ENCODE measurements around the gene PTPRA. TPM values are rescaled to one million over a fixed set of nuclear protein-coding genes. Genes with fewer than 3 reads are reported as not detected.

The PTPRA gene
- total and polyA plus RNA-seq, 11 donors: 6.1 to 43.4 (median 24.9) TPM

- intact Hi-C loops (cut with DNase I): no loop called here
- H3K36me3 ChIP-seq: no peaks in the 10 kb centered on the region
- no peaks in the 10 kb centered on the region for H3K9me3 ChIP-seq
- no peak for TF ChIP-seq CTCF (IDR thresholded peaks at IDR 0.05)
- no peak for TF ChIP-seq POLR2A (IDR thresholded peaks at IDR 0.05)
- no peak overlapping the region for H3K4me3 ChIP-seq
- peaks cover 0 to 41% (median 6%) of the 10 kb centered on the region in 9 donors for H3K27me3 ChIP-seq
- 80 to 88% (median 86%) methylated on average over 4 of the region's 4 CpGs for WGBS, 4 donors
- DNase-seq: no peak
- no peak for ATAC-seq
- peaks cover 0 to 17% (median 9%) of the 10 kb centered on the region in 12 donors for H3K4me1 ChIP-seq
- H3K27ac ChIP-seq: no peak overlapping the region
These were observed 204.4 kb downstream of the PTPRA start for GRCh38 chr20:3077618-3078134.

- peaks cover 0 to 23% (median 11%) of the 10 kb centered on the region in 12 donors for H3K4me1 ChIP-seq
- peak; percentile 66 to 89 (median 86) for DNase-seq
- intact Hi-C loops (cut with DNase I): no loop called here
- WGBS, 4 donors: 15 to 40% (median 34%) methylated on average over 6 of the region's 6 CpGs
- peaks cover 3 to 59% (median 14%) of the 10 kb centered on the region in 9 donors for H3K27me3 ChIP-seq
- no peaks in the 10 kb centered on the region for H3K36me3 ChIP-seq
- peak overlapping the region in 7 of 12 donors; percentile 28 to 83 (median 47) for H3K27ac ChIP-seq
- TF ChIP-seq POLR2A (IDR thresholded peaks at IDR 0.05) (no peak), CTCF (IDR thresholded peaks at IDR 0.05) (no peak)
- H3K4me3 ChIP-seq: no peak overlapping the region
- peak; percentile 95 to 98 (median 96) for ATAC-seq
- H3K9me3 ChIP-seq: no peaks in the 10 kb centered on the region
These were observed 207.7 kb downstream of the PTPRA start for GRCh38 chr20:3080939-3081388.

GRCh38 chr20:3081641-3082040 is 208.4 kb downstream of the PTPRA start:
- no peaks in the 10 kb centered on the region for H3K9me3 ChIP-seq
- DNase-seq (no peak), ATAC-seq (no peak)
- intact Hi-C loops (cut with DNase I): no loop called here
- no peak overlapping the region for H3K27ac ChIP-seq
- no peak overlapping the region for H3K4me3 ChIP-seq
- H3K27me3 ChIP-seq: peaks cover 3 to 59% (median 14%) of the 10 kb centered on the region in 9 donors
- H3K36me3 ChIP-seq: no peaks in the 10 kb centered on the region
- TF ChIP-seq POLR2A (IDR thresholded peaks at IDR 0.05): no peak
- no peak for TF ChIP-seq CTCF (IDR thresholded peaks at IDR 0.05)
- H3K4me1 ChIP-seq: peaks cover 0 to 23% (median 11%) of the 10 kb centered on the region in 12 donors
- 89 to 93% (median 92%) methylated on average over 11 of the region's 11 CpGs for WGBS, 4 donors

GRCh38 chr20:3082306-3082951 is 209.1 kb downstream of the PTPRA start:
- ATAC-seq (peak in 1 of 4 donors; percentile 35), DNase-seq (no peak)
- 5 to 20% (median 7%) methylated on average over 37 to 71 of the region's 71 CpGs for WGBS, 4 donors
- Histone ChIP-seq H3K27me3 (peaks cover 3 to 59% (median 14%) of the 10 kb centered on the region in 9 donors), H3K4me3 (peak overlapping the region in 9 of 12 donors; percentile 15 to 42 (median 33)), H3K4me1 (peaks cover 0 to 23% (median 11%) of the 10 kb centered on the region in 12 donors), H3K36me3 (no peaks in the 10 kb centered on the region), H3K9me3 (no peaks in the 10 kb centered on the region), H3K27ac (no peak overlapping the region)
- TF ChIP-seq CTCF (IDR thresholded peaks at IDR 0.05): no peak
- no peak for TF ChIP-seq POLR2A (IDR thresholded peaks at IDR 0.05)
- intact Hi-C loops (cut with DNase I): no loop called here

Measured in heart left ventricle (tissue), 16 donors.